ENCODE data around the gene COMMD10.
"Not testable (repeated sequence)": the region's sequence is repeated elsewhere in the genome, so short reads cannot be mapped to it uniquely, and the experiment has no call there.

The COMMD10 gene

GRCh38 chr5:116098998-116099397, 14.2 kb downstream of the COMMD10 start:
- DNase-seq: no peak

GRCh38 chr5:116104941-116105340, 20.1 kb downstream of the COMMD10 start:
- DNase-seq: not testable (repeated sequence)

GRCh38 chr5:116115163-116115562, 30.3 kb downstream of the COMMD10 start:
- no peak for DNase-seq

- no peak for DNase-seq
These were observed 45.6 kb downstream of the COMMD10 start for GRCh38 chr5:116130471-116130870.

GRCh38 chr5:116130976-116131375, 46.2 kb downstream of the COMMD10 start:
- DNase-seq: no peak

- DNase-seq: no peak
These were observed 48.5 kb downstream of the COMMD10 start for GRCh38 chr5:116133281-116133680.

GRCh38 chr5:116135344-116135743, 50.5 kb downstream of the COMMD10 start:
- no peak for DNase-seq

- DNase-seq: peak; percentile 74
These were observed 52.9 kb downstream of the COMMD10 start for GRCh38 chr5:116137544-116138378.

- DNase-seq: no peak
These were observed 57.7 kb downstream of the COMMD10 start for GRCh38 chr5:116142495-116142894.

GRCh38 chr5:116144103-116144502, 59.3 kb downstream of the COMMD10 start:
- DNase-seq: no peak

GRCh38 chr5:116144991-116145390, 60.2 kb downstream of the COMMD10 start:
- no peak for DNase-seq

GRCh38 chr5:116145416-116145815, 60.6 kb downstream of the COMMD10 start:
- DNase-seq: peak; percentile 86

GRCh38 chr5:116152169-116152568, 67.3 kb downstream of the COMMD10 start:
- no peak for DNase-seq

- DNase-seq: peak; percentile 88
These were observed 68.9 kb downstream of the COMMD10 start for GRCh38 chr5:116153687-116154174.

GRCh38 chr5:116154252-116154651, 69.4 kb downstream of the COMMD10 start:
- DNase-seq: no peak

GRCh38 chr5:116154931-116155330, 70.1 kb downstream of the COMMD10 start:
- DNase-seq: no peak

GRCh38 chr5:116157902-116158301, 73.1 kb downstream of the COMMD10 start:
- DNase-seq: no peak

- DNase-seq: no peak
These were observed 74.2 kb downstream of the COMMD10 start for GRCh38 chr5:116159006-116159405.

- no peak for DNase-seq
These were observed 89.3 kb downstream of the COMMD10 start for GRCh38 chr5:116174111-116174510.

- no peak for DNase-seq
These were observed 91.3 kb downstream of the COMMD10 start for GRCh38 chr5:116176121-116176520.

GRCh38 chr5:116178925-116179324, 94.1 kb downstream of the COMMD10 start:
- no peak for DNase-seq

- DNase-seq: no peak
These were observed 124.3 kb downstream of the COMMD10 start for GRCh38 chr5:116209166-116209565.

GRCh38 chr5:116212225-116212624, 127.4 kb downstream of the COMMD10 start:
- DNase-seq: no peak

- DNase-seq: no peak
These were observed 131.4 kb downstream of the COMMD10 start for GRCh38 chr5:116216246-116216645.

Data from NCI-H748 treated with DMSO at 0.1 percent for 48 hours (cell line).